Measurements from ENCODE around the gene FRMD3. TPM values are rescaled to one million over a fixed set of nuclear protein-coding genes. Genes with fewer than 3 reads are reported as not detected.

The FRMD3 gene
- total RNA-seq, 1 experiment from 2014 or later, result 0.55 TPM

- no peak overlapping the region for H3T11ph ChIP-seq (ENCODE audit: low read length)
- H4K20me1 ChIP-seq (ENCODE audit: control insufficient read depth, insufficient read depth, insufficient read length), result no peaks in the 10 kb centered on the region
- H2BK5ac ChIP-seq (ENCODE audit: insufficient read length, low read length), result no peak overlapping the region
- Mint-ChIP-seq H3K27me3 (ENCODE audit: low read depth) (peaks cover 4% of the 10 kb centered on the region), H3K36me3 (ENCODE audit: insufficient read depth in 1 of 3, low read depth in 3 of 3) (no peaks in the 10 kb centered on the region), H3K9me3 (no peaks in the 10 kb centered on the region), H3K4me3 (no peak overlapping the region), H3K4me1 (peaks cover 2 to 3% of the 10 kb centered on the region in 2 experiments; a peak in 1 of 4 replicates), H3K27ac (no peak overlapping the region)
- no peak overlapping the region for H2BK20ac ChIP-seq (ENCODE audit: low read depth, low read length, poor library complexity, severe bottlenecking)
- H3K56ac ChIP-seq (ENCODE audit: insufficient read length, low read depth, low read length), result no peak overlapping the region
- H3K9ac ChIP-seq (ENCODE audit: extremely low read depth, insufficient read length, low read length), result no peak overlapping the region
- H2BK15ac ChIP-seq (ENCODE audit: low read depth, low read length), result no peak overlapping the region
- H3K4ac ChIP-seq (ENCODE audit: low read depth, low read length), result no peak overlapping the region
- H3K18ac ChIP-seq (ENCODE audit: insufficient read length, low read depth, low read length), result no peak overlapping the region
- no peaks in the 10 kb centered on the region for H3K27me3 ChIP-seq (ENCODE audit: insufficient read depth, low read length)
- TF ChIP-seq CTCF (conservative IDR thresholded peaks at IDR 0.05), result no peak
- no peak overlapping the region for H3K23ac ChIP-seq (ENCODE audit: insufficient read length, low read depth, low read length)
- no peaks in the 10 kb centered on the region for H3K9me3 ChIP-seq (ENCODE audit: control insufficient read depth, low read depth, low read length)
- H3K23me2 ChIP-seq (ENCODE audit: insufficient read length, low read depth, low read length, poor library complexity, severe bottlenecking), result no peaks in the 10 kb centered on the region
- H2BK120ac ChIP-seq (ENCODE audit: low read depth, low read length, poor library complexity, severe bottlenecking), result no peak overlapping the region
- no peak overlapping the region for H3K14ac ChIP-seq (ENCODE audit: insufficient read depth, low read length)
- no peaks in the 10 kb centered on the region for H3K79me2 ChIP-seq (ENCODE audit: insufficient read depth, low read length)
- H2BK12ac ChIP-seq (ENCODE audit: insufficient read length, low read depth, low read length), result no peak overlapping the region
- no peak overlapping the region for H4K5ac ChIP-seq (ENCODE audit: insufficient read length, low read depth, low read length)
- no peaks in the 10 kb centered on the region for H3K79me1 ChIP-seq (ENCODE audit: insufficient read depth, low read depth, low read length, poor library complexity, severe bottlenecking)
- WGBS (ENCODE audit: extremely low coverage, insufficient read length, low lambda C conversion rate), result no CpG with 5 or more reads among the region's 2 CpGs
- H4K8ac ChIP-seq (replicated peaks; ENCODE audit: insufficient read length, low read depth, low read length), result no peak overlapping the region
- H2AK5ac ChIP-seq (ENCODE audit: insufficient read length, low read length), result no peak overlapping the region
- DNase-seq, result no peak
- H4K91ac ChIP-seq (ENCODE audit: insufficient read length, low read depth, low read length), result no peak overlapping the region
- no peak overlapping the region for H3K27ac ChIP-seq (ENCODE audit: insufficient read length, low read depth, low read length)
- no peak overlapping the region for H3K4me2 ChIP-seq (ENCODE audit: insufficient read depth, insufficient read length, low read length)
- H3K4me1 ChIP-seq (ENCODE audit: insufficient read depth, low read length), result no peaks in the 10 kb centered on the region
- H2AFZ ChIP-seq (ENCODE audit: low read length), result no peak overlapping the region
Measured at GRCh38 chr9:83296123-83296522, 242.1 kb downstream of the FRMD3 start.

All from H9 (cell line).